Measurements from ENCODE around the gene PPP1R12A. TPM values are rescaled to one million over a fixed set of nuclear protein-coding genes. Genes with fewer than 3 reads are reported as not detected.
A peak's percentile ranks its signal among the peaks of the same experiment; 100 is the strongest.

Gene PPP1R12A
- total RNA-seq, 6 experiments from 2014 or later = 104 to 122 (median 113) TPM

- peaks cover 55% of the 10 kb centered on the region for H3K36me3 Mint-ChIP-seq (ENCODE audit: low read depth)
- peak overlapping the region; percentile 10; the same call in 1 of the 2 replicates for H3K27ac Mint-ChIP-seq
- no peak for TF ChIP-seq CTCF (IDR thresholded peaks at IDR 0.05)
These were observed 100.1 kb downstream of the PPP1R12A start for GRCh38 chr12:79834712-79835376.

GRCh38 chr12:79830440-79830839 lies 104.5 kb downstream of the PPP1R12A start:
- no peak for DNase-seq
- Mint-ChIP-seq H3K36me3 (ENCODE audit: low read depth) (peaks cover 49% of the 10 kb centered on the region), H3K27me3 (ENCODE audit: insufficient read depth) (no peaks in the 10 kb centered on the region; the same call in 1 of the 2 replicates), H3K27ac (no peak overlapping the region), H3K9me3 (no peaks in the 10 kb centered on the region), H3K4me3 (no peak overlapping the region), H3K4me1 (ENCODE audit: low read depth) (peaks cover 50% of the 10 kb centered on the region)
- no peak for TF ChIP-seq CTCF (IDR thresholded peaks at IDR 0.05)

More at GRCh38 chr12:79834712-79835376, 100.1 kb downstream of the PPP1R12A start:
- Mint-ChIP-seq H3K4me3 (no peak overlapping the region), H3K9me3 (peaks cover 25% of the 10 kb centered on the region), H3K4me1 (ENCODE audit: low read depth) (peaks cover 40% of the 10 kb centered on the region), H3K27me3 (ENCODE audit: insufficient read depth) (no peaks in the 10 kb centered on the region; the same call in 1 of the 2 replicates)
- DNase-seq = no peak

- Mint-ChIP-seq H3K36me3 (ENCODE audit: low read depth) (peaks cover 37% of the 10 kb centered on the region), H3K4me3 (no peak overlapping the region), H3K27ac (no peak overlapping the region), H3K27me3 (ENCODE audit: insufficient read depth) (no peaks in the 10 kb centered on the region), H3K9me3 (no peaks in the 10 kb centered on the region), H3K4me1 (ENCODE audit: low read depth) (peaks cover 45% of the 10 kb centered on the region)
- no peak for DNase-seq
- no peak for TF ChIP-seq CTCF (IDR thresholded peaks at IDR 0.05)
These were observed 106.0 kb downstream of the PPP1R12A start for GRCh38 chr12:79828924-79829323.

GRCh38 chr12:79827484-79827883 lies 107.4 kb downstream of the PPP1R12A start:
- Mint-ChIP-seq H3K9me3 (no peaks in the 10 kb centered on the region), H3K4me1 (ENCODE audit: low read depth) (peaks cover 30% of the 10 kb centered on the region), H3K27me3 (ENCODE audit: insufficient read depth) (no peaks in the 10 kb centered on the region), H3K4me3 (no peak overlapping the region), H3K27ac (no peak overlapping the region), H3K36me3 (ENCODE audit: low read depth) (peaks cover 31% of the 10 kb centered on the region)
- no peak for TF ChIP-seq CTCF (IDR thresholded peaks at IDR 0.05)
- DNase-seq = no peak

- peaks cover 30% of the 10 kb centered on the region for H3K4me1 Mint-ChIP-seq (ENCODE audit: low read depth)
These were observed 108.4 kb downstream of the PPP1R12A start for GRCh38 chr12:79826267-79827128.

More at GRCh38 chr12:79826267-79827128, 108.4 kb downstream of the PPP1R12A start:
- Mint-ChIP-seq H3K27ac (no peak overlapping the region), H3K4me3 (no peak overlapping the region), H3K36me3 (ENCODE audit: low read depth) (peaks cover 35% of the 10 kb centered on the region), H3K9me3 (no peaks in the 10 kb centered on the region), H3K27me3 (ENCODE audit: insufficient read depth) (no peaks in the 10 kb centered on the region)
- DNase-seq = no peak
- TF ChIP-seq CTCF (IDR thresholded peaks at IDR 0.05) = no peak

All from HFFc6 (cell line).